ENCODE results near the gene MICAL3. TPM values are rescaled to one million over a fixed set of nuclear protein-coding genes. Genes with fewer than 3 reads are reported as not detected.

The MICAL3 gene
- total and polyA plus RNA-seq, 9 of the 15 experiments (the other 6 are each of a cell fraction or from before 2014, with no cell fraction given), result 0.53 to 32.1 (median 12.3) TPM

DNA sequence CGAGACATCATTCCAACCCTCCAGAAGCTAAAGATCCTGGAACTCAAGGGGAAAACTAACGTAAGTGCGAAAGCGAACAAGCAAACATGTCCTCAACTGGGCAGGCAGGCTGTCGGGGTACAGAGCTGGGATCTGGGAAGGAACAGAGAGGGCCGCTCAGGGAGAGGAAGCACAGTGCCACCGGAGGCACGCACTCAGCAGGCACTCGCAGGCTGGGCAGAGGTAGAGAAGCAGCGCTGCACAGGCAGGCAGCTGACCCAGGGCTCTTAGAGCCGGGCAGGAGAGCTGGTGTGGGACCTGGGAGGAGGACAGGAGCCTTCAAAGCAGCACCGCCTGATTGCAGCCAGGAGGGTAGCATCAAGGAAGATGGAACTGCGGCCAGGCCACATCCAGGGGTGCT lies 62.2 kb downstream of the MICAL3 start:
- ATAC-seq, result no peak
- WGBS (ENCODE audit: insufficient coverage, low coverage, missing lambda C conversion rate), result 87% methylated on average over 13 of the region's 13 CpGs
- in situ Hi-C loops (cut with MboI), result no loop called here
- Histone ChIP-seq H3K4me3 (no peak overlapping the region), H2AFZ (ENCODE audit: low read depth, low read length) (no peak overlapping the region), H3K4me1 (replicated peaks in 1 of 2; ENCODE audit: control insufficient read depth in 2 of 2, insufficient read depth in 2 of 2, low read length in 2 of 2) (peaks cover 9 to 10% of the 10 kb centered on the region in 2 experiments; a peak in 4 of 5 replicates), H3K27me3 (ENCODE audit: control insufficient read depth in 2 of 2, insufficient read depth in 2 of 2, low read length in 2 of 2) (no peaks in the 10 kb centered on the region), H4K20me1 (replicated peaks; ENCODE audit: control insufficient read depth, insufficient read depth, low read length) (peaks cover 44% of the 10 kb centered on the region), H3K9ac (ENCODE audit: insufficient read depth in 1 of 2, low read depth in 2 of 2, low read length in 2 of 2) (no peak overlapping the region), H3K36me3 (ENCODE audit: control insufficient read depth, insufficient read depth, low read length) (no peaks in the 10 kb centered on the region), H3K27ac (ENCODE audit: extremely low read depth, low read depth, low read length) (no peak overlapping the region), H3K79me2 (ENCODE audit: control insufficient read depth, insufficient read depth, low read length) (peaks cover 20% of the 10 kb centered on the region), H3K9me1 (ENCODE audit: control insufficient read depth, insufficient read depth, low read length) (no peaks in the 10 kb centered on the region), H3K4me2 (ENCODE audit: insufficient read depth, low read length) (no peak overlapping the region), H3K9me3 (replicated peaks; ENCODE audit: control insufficient read depth, insufficient read depth, low read depth, low read length) (no peaks in the 10 kb centered on the region)
- no peak for DNase-seq (ENCODE audit: extremely low read depth in 1 of 4, low spot score in 3 of 4)
- ChIA-PET CTCF (ENCODE audit: low intra/inter-chr PET ratio) (no interaction called here), POLR2A (interaction anchor here (1.0 to 1.3 kb wide), 3 partner anchors 14 to 22 kb away, joined by 4 to 5 read pairs (median 4); no protein-coding TSS in a partner anchor)
- FAIRE-seq, result no peak
- intact Hi-C loops (cut with micrococcal nuclease), result no loop called here
- no TSS peak for BruUV-seq (replicated peaks)
- no peak for TF ChIP-seq BCL6 (CRISPR knock-in tag; IDR thresholded peaks at IDR 0.05)
- no peak for TF ChIP-seq ZNF561 (CRISPR knock-in tag; conservative IDR thresholded peaks at IDR 0.05)
- no peak for TF ChIP-seq MBD1 (CRISPR knock-in tag; IDR thresholded peaks at IDR 0.05)
- TF ChIP-seq ETV5 (CRISPR knock-in tag; IDR thresholded peaks at IDR 0.05; ENCODE audit: low read depth), result no peak
- TF ChIP-seq, protein P1, sequence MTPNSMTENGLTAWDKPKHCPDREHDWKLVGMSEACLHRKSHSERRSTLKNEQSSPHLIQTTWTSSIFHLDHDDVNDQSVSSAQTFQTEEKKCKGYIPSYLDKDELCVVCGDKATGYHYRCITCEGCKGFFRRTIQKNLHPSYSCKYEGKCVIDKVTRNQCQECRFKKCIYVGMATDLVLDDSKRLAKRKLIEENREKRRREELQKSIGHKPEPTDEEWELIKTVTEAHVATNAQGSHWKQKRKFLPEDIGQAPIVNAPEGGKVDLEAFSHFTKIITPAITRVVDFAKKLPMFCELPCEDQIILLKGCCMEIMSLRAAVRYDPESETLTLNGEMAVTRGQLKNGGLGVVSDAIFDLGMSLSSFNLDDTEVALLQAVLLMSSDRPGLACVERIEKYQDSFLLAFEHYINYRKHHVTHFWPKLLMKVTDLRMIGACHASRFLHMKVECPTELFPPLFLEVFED (CRISPR knock-in tag; conservative IDR thresholded peaks at IDR 0.05), result no peak
- TF ChIP-seq CHD7 (IDR thresholded peaks at IDR 0.05; ENCODE audit: low read depth, low read length), result no peak
- no peak for TF ChIP-seq SAP30 (IDR thresholded peaks at IDR 0.05; ENCODE audit: borderline replicate concordance, insufficient read depth, low read depth, low read length, poor library complexity, severe bottlenecking)
- TF ChIP-seq MYNN (IDR thresholded peaks at IDR 0.05), result no peak
- TF ChIP-seq MYNN (CRISPR knock-in tag; IDR thresholded peaks at IDR 0.05), result no peak

Data from K562 (cell line).